Fibroblast of pulmonary artery (primary cell): ENCODE data around the gene LRRC4.

Source experiments
- DNase-seq: peaks from one replicate; pipeline ENCODE4 v3.0.0-alpha.2; 2010; ENCODE audit warnings: low read depth
- H3K4me3 ChIP-seq: replicated peaks from 2 replicates; pipeline ENCODE4 v1.5.1; 2011; ENCODE audit warnings: low read depth, mild to moderate bottlenecking, control low read depth, low read length, moderate library complexity
- TF ChIP-seq, protein P1 (sequence below): IDR thresholded peaks from 2 replicates; pipeline ENCODE4 v1.5.1; 2011; ENCODE audit warnings: mild to moderate bottlenecking, control low read depth, low read length, inconsistent platforms; ENCODE audit errors: missing control alignments

Gene LRRC4

GRCh38 chr7:128008141-128008540, 23.1 kb downstream of the LRRC4 start:
- no peak overlapping the region for H3K4me3 ChIP-seq
- DNase-seq: no peak
- TF ChIP-seq, protein P1, sequence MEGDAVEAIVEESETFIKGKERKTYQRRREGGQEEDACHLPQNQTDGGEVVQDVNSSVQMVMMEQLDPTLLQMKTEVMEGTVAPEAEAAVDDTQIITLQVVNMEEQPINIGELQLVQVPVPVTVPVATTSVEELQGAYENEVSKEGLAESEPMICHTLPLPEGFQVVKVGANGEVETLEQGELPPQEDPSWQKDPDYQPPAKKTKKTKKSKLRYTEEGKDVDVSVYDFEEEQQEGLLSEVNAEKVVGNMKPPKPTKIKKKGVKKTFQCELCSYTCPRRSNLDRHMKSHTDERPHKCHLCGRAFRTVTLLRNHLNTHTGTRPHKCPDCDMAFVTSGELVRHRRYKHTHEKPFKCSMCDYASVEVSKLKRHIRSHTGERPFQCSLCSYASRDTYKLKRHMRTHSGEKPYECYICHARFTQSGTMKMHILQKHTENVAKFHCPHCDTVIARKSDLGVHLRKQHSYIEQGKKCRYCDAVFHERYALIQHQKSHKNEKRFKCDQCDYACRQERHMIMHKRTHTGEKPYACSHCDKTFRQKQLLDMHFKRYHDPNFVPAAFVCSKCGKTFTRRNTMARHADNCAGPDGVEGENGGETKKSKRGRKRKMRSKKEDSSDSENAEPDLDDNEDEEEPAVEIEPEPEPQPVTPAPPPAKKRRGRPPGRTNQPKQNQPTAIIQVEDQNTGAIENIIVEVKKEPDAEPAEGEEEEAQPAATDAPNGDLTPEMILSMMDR: no peak

GRCh38 chr7:128007303-128007680, 23.9 kb downstream of the LRRC4 start:
- TF ChIP-seq, protein P1: no peak
- H3K4me3 ChIP-seq: no peak overlapping the region
- no peak for DNase-seq

- no peak overlapping the region for H3K4me3 ChIP-seq
- no peak for DNase-seq
- TF ChIP-seq, protein P1: no peak
Observed at GRCh38 chr7:128006550-128007302, 24.5 kb downstream of the LRRC4 start.

- TF ChIP-seq, protein P1: no peak
Observed at GRCh38 chr7:128005759-128006159, 25.5 kb downstream of the LRRC4 start.

GRCh38 chr7:128005117-128005516, 26.1 kb downstream of the LRRC4 start:
- H3K4me3 ChIP-seq: no peak overlapping the region
- TF ChIP-seq, protein P1: no peak

More at GRCh38 chr7:128005759-128006159, 25.5 kb downstream of the LRRC4 start:
- H3K4me3 ChIP-seq: no peak overlapping the region
- no peak for DNase-seq

GRCh38 chr7:128004623-128005022, 26.6 kb downstream of the LRRC4 start:
- H3K4me3 ChIP-seq: no peak overlapping the region
- TF ChIP-seq, protein P1: no peak
- DNase-seq: no peak

More at GRCh38 chr7:128005117-128005516, 26.1 kb downstream of the LRRC4 start:
- no peak for DNase-seq

- H3K4me3 ChIP-seq: no peak overlapping the region
Observed at GRCh38 chr7:128003787-128004186, 27.4 kb downstream of the LRRC4 start.

More at GRCh38 chr7:128003787-128004186, 27.4 kb downstream of the LRRC4 start:
- TF ChIP-seq, protein P1: no peak
- no peak for DNase-seq
